Esophagus muscularis mucosa (tissue), 4 donors: ENCODE data around the gene VPS41. TPM values are rescaled to one million over a fixed set of nuclear protein-coding genes. Genes with fewer than 3 reads are reported as not detected.

Experiments
- DNase-seq: peaks from one replicate; pipeline ENCODE4 v3.0.0-alpha.2; 2017; ENCODE audit errors: extremely low spot score
- H3K27ac ChIP-seq, 4 donors: fragments of 200-600 bp; sonication (generic); replicated peaks in 1 of 4; 1 replicate in 3 of 4; 2 replicates in 1 of 4; pipeline ENCODE4 v1.5.1; 2016 to 2019; ENCODE audit warnings: mild to moderate bottlenecking in 1 of 4
- H3K27me3 ChIP-seq, 4 donors: fragments of 200-600 bp; sonication (generic); one replicate each; pipeline versions ENCODE4 v1.5.1 to v1.6.0; 2016 to 2019
- H3K36me3 ChIP-seq, 4 donors: fragments of 200-600 bp; sonication (generic); one replicate each; pipeline ENCODE4 v1.5.1; 2016 to 2019
- H3K4me1 ChIP-seq, 4 donors: fragments of 200-600 bp; sonication (generic); one replicate each; pipeline ENCODE4 v1.5.1; 2016 to 2019
- H3K4me3 ChIP-seq, 4 donors: fragments of 200-600 bp; sonication (generic); 1 replicate in 2 of 4; 2 replicates in 2 of 4; pipeline ENCODE4 v1.5.1; 2016 to 2019; ENCODE audit warnings: mild to moderate bottlenecking in 4 of 4, moderate library complexity in 1 of 4
- H3K9me3 ChIP-seq, 4 donors: fragments of 200-600 bp; sonication (generic); 1 replicate in 3 of 4; 2 replicates in 1 of 4; pipeline ENCODE4 v1.5.1; 2016 to 2019
- EP300 ChIP-seq: sonication (generic); formaldehyde crosslinking; IDR thresholded peaks from one replicate; pipeline ENCODE4 v1.6.1; 2017; ENCODE audit warnings: antibody characterized with exemption
- POLR2A ChIP-seq: fragments of 450-650 bp; IDR thresholded peaks from one replicate; pipeline ENCODE4 v1.6.1; 2017; ENCODE audit warnings: antibody characterized with exemption, moderate library complexity, mild to moderate bottlenecking, low read depth
- POLR2AphosphoS5 ChIP-seq, 2 donors: sonication (generic); formaldehyde crosslinking; IDR thresholded peaks; one replicate each; pipeline ENCODE4 v1.6.1; 2017; ENCODE audit warnings: antibody characterized with exemption in 2 of 2
- WGBS: methylation state at CpG from one replicate; pipeline ENCODE4 v1.1.5; 2018; 5-methylcytosine and 5-hydroxymethylcytosine counted together
- intact Hi-C: fragments of 100-400 bp; cut with DNase I; formaldehyde crosslinking; loops from one replicate; pipeline ENCODE4 v1.15.1; 2023
- total RNA-seq, 4 donors: library from RNA; depleted of rRNA; stranded (reverse); fragments of >200 nt; gene quantifications; one replicate each; pipeline versions ENCODE4 v1.1.0 to v1.2.1, GENCODE V29; 2016
- TF ChIP-seq, protein P1 (sequence below), 3 experiments: fragments of 200-600 bp in 2 of 3; fragments of 450-650 bp in 1 of 3; sonication (generic) in 2 of 3; IDR thresholded peaks; one replicate each; pipeline ENCODE4 v1.5.1; 2017 to 2019; ENCODE audit warnings: antibody characterized with exemption in 3 of 3, mild to moderate bottlenecking in 2 of 3, moderate library complexity in 1 of 3

The VPS41 gene
- total RNA-seq, 4 donors from 2014 or later = 32.0 to 50.3 (median 32.9) TPM

DNA sequence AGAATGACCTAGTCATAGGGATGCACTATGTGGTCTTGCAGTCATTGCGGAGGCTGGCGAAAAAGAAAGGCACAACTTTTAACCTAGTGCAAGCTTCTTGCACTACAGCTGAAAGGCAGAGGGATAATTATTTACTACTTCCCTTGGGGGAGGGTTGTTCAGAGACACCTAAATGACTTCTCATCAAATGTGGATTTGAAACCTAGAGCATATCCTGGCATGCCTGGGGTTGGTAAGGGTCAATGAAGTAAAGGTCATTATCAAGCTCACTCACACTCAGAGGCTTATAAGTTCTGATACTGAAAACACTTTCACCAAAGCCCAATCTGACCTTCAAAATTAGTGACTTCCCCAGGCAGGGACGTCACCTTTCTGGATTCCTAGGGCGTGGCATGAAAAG is 168.9 kb downstream of the VPS41 start:
- no peak overlapping the region for H3K27ac ChIP-seq
- DNase-seq = no peak
- no peaks in the 10 kb centered on the region for H3K27me3 ChIP-seq
- H3K4me1 ChIP-seq = no peaks in the 10 kb centered on the region
- 93% methylated on average over 4 of the region's 4 CpGs for WGBS
- no peaks in the 10 kb centered on the region for H3K9me3 ChIP-seq
- TF ChIP-seq POLR2AphosphoS5 (IDR thresholded peaks at IDR 0.05) (no peak), EP300 (no peak), POLR2A (no peak)
- TF ChIP-seq, protein P1, sequence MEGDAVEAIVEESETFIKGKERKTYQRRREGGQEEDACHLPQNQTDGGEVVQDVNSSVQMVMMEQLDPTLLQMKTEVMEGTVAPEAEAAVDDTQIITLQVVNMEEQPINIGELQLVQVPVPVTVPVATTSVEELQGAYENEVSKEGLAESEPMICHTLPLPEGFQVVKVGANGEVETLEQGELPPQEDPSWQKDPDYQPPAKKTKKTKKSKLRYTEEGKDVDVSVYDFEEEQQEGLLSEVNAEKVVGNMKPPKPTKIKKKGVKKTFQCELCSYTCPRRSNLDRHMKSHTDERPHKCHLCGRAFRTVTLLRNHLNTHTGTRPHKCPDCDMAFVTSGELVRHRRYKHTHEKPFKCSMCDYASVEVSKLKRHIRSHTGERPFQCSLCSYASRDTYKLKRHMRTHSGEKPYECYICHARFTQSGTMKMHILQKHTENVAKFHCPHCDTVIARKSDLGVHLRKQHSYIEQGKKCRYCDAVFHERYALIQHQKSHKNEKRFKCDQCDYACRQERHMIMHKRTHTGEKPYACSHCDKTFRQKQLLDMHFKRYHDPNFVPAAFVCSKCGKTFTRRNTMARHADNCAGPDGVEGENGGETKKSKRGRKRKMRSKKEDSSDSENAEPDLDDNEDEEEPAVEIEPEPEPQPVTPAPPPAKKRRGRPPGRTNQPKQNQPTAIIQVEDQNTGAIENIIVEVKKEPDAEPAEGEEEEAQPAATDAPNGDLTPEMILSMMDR (IDR thresholded peaks at IDR 0.05) = no peak
- H3K4me3 ChIP-seq = no peak overlapping the region
- intact Hi-C loops = loop anchor here (10.0 kb wide), 1 partner anchor 345 kb away; no protein-coding TSS in a partner anchor
- peaks cover 11 to 78% (median 38%) of the 10 kb centered on the region in 4 donors for H3K36me3 ChIP-seq

DNA sequence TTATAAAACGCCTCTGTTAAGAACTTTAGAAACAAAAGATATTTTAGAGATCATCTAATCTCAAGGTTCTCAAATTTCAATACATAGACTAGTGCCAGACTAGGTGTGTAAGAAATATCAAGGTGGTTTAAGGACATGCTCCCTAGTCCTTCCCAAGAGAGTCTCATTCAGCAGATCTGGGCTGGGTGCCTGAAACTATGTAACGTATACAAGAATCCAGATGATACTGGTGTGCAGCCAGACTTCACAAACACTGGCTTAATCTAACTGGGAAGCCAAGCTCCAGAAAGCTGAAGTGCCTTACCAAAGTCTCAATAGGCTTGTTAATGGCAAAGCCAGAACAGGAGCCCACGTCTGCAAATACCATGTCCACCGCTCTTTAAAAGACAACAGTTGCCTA is 172.9 kb downstream of the VPS41 start:
- Histone ChIP-seq H3K9me3 (no peaks in the 10 kb centered on the region), H3K4me3 (no peak overlapping the region), H3K36me3 (peaks cover 0 to 47% (median 12%) of the 10 kb centered on the region in 4 donors), H3K4me1 (no peaks in the 10 kb centered on the region), H3K27me3 (no peaks in the 10 kb centered on the region), H3K27ac (no peak overlapping the region)
- intact Hi-C loops = no loop called here
- TF ChIP-seq EP300 (no peak), POLR2A (no peak), POLR2AphosphoS5 (IDR thresholded peaks at IDR 0.05) (no peak)
- TF ChIP-seq, protein P1 (IDR thresholded peaks at IDR 0.05) = no peak
- DNase-seq = no peak
- 78% methylated on average over 4 of the region's 4 CpGs for WGBS

DNA sequence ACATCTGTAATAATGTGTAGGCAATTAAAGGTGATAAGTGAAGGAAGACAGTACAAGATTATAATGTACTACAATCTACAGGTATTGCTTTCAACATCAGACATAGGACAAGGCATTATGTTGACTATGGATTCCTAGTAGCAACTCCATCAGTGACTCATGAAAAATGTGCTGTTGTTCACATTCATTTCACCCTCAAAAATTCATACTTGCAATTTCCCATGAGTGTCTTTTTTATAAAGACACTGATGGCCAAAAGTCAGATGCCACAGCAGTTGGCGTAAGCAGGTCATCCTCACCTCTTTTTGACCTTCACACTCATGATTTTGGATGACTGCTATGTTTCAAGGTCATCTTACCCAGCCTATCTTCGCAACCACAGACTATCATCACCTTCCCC is 177.8 kb downstream of the VPS41 start:
- no peaks in the 10 kb centered on the region for H3K4me1 ChIP-seq
- no peak for DNase-seq
- no peaks in the 10 kb centered on the region for H3K9me3 ChIP-seq
- H3K36me3 ChIP-seq = peaks cover 0 to 44% (median 26%) of the 10 kb centered on the region in 4 donors
- WGBS = 95% methylated on average over 2 of the region's 2 CpGs
- H3K4me3 ChIP-seq = no peak overlapping the region
- intact Hi-C loops = no loop called here
- no peaks in the 10 kb centered on the region for H3K27me3 ChIP-seq
- no peak for TF ChIP-seq POLR2AphosphoS5 (IDR thresholded peaks at IDR 0.05)
- TF ChIP-seq EP300 = no peak
- TF ChIP-seq, protein P1 (IDR thresholded peaks at IDR 0.05) = no peak
- no peak for TF ChIP-seq POLR2A
- no peak overlapping the region for H3K27ac ChIP-seq

DNA sequence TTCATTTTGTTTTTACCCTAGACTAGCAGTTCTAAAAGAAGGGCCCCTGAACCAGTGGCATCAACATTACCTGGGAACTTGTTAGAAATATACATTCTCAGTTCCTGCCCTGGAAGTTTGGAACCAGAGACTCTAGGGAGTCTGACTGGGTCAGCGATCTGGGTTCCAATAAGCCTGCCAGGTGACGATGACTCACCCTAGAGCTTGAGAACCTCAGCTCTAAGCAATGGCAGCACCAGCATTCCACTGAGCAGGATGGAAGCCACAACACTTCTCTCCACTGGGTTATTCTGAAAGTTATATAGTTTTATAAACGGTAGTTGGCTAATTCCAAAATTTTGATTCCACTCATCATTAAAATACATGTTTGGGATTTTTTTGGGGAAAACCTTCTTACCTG is 180.8 kb downstream of the VPS41 start:
- Histone ChIP-seq H3K4me3 (no peak overlapping the region), H3K9me3 (no peaks in the 10 kb centered on the region), H3K27ac (no peak overlapping the region), H3K4me1 (no peaks in the 10 kb centered on the region), H3K36me3 (peaks cover 11 to 56% (median 42%) of the 10 kb centered on the region in 4 donors), H3K27me3 (no peaks in the 10 kb centered on the region)
- no peak for DNase-seq
- intact Hi-C loops = no loop called here
- 97% methylated on average over 3 of the region's 3 CpGs for WGBS
- TF ChIP-seq POLR2AphosphoS5 (IDR thresholded peaks at IDR 0.05) (no peak), POLR2A (no peak), EP300 (no peak)
- TF ChIP-seq, protein P1 (IDR thresholded peaks at IDR 0.05) = no peak
